GM23248 (cell line): Measurements from ENCODE around the gene CACNB4. TPM values are rescaled to one million over a fixed set of nuclear protein-coding genes. Genes with fewer than 3 reads are reported as not detected.

Source experiments
- DNase-seq: peaks from one replicate; pipeline ENCODE4 v3.0.0-alpha.2; 2015
- H2AFZ ChIP-seq: fragments of 200-600 bp; sonication (generic); 2 replicates; pipeline ENCODE4 v1.6.1; 2016; ENCODE audit warnings: antibody characterized with exemption
- H3F3A ChIP-seq: fragments of 200-600 bp; sonication (generic); 2 replicates; pipeline ENCODE4 v1.6.1; 2016; ENCODE audit warnings: mild to moderate bottlenecking, antibody characterized with exemption, mixed run types; ENCODE audit not compliant: insufficient read depth
- H3K27ac ChIP-seq: fragments of 200-600 bp; sonication (generic); 2 replicates; pipeline ENCODE4 v1.5.1; 2016; ENCODE audit warnings: mild to moderate bottlenecking
- H3K27me3 ChIP-seq: fragments of 200-600 bp; sonication (generic); replicated peaks from 2 replicates; pipeline ENCODE4 v1.6.1; 2016; ENCODE audit warnings: mild to moderate bottlenecking; ENCODE audit not compliant: insufficient read depth
- H3K36me3 ChIP-seq: fragments of 200-600 bp; sonication (generic); 2 replicates; pipeline ENCODE4 v1.6.1; 2016; ENCODE audit warnings: low read depth, mild to moderate bottlenecking
- H3K4me1 ChIP-seq: fragments of 200-600 bp; sonication (generic); 2 replicates; pipeline ENCODE4 v1.6.1; 2016; ENCODE audit warnings: mild to moderate bottlenecking; ENCODE audit not compliant: insufficient read depth
- H3K4me2 ChIP-seq: fragments of 200-600 bp; sonication (generic); one replicate; pipeline ENCODE4 v1.6.1; 2016; ENCODE audit warnings: mild to moderate bottlenecking; ENCODE audit not compliant: unreplicated experiment
- H3K4me3 ChIP-seq: fragments of 200-600 bp; sonication (generic); 2 replicates; pipeline ENCODE4 v1.5.1; 2016; ENCODE audit warnings: mild to moderate bottlenecking
- H3K79me2 ChIP-seq: fragments of 200-600 bp; sonication (generic); 2 replicates; pipeline ENCODE4 v1.6.1; 2016; ENCODE audit warnings: mild to moderate bottlenecking; ENCODE audit not compliant: insufficient read depth
- H3K9ac ChIP-seq: fragments of 200-600 bp; sonication (generic); 2 replicates; pipeline ENCODE4 v1.6.1; 2016; ENCODE audit warnings: mild to moderate bottlenecking
- H3K9me2 ChIP-seq: fragments of 200-600 bp; sonication (generic); 2 replicates; pipeline ENCODE4 v1.6.1; 2016; ENCODE audit warnings: mixed run types, mild to moderate bottlenecking, moderate library complexity; ENCODE audit not compliant: insufficient read depth
- H3K9me3 ChIP-seq: fragments of 200-600 bp; sonication (generic); one replicate; pipeline ENCODE4 v1.6.1; 2017; ENCODE audit warnings: low read depth
- H4K20me1 ChIP-seq: fragments of 200-600 bp; sonication (generic); 2 replicates; pipeline ENCODE4 v1.6.0; 2016; ENCODE audit not compliant: insufficient read depth
- EZH2 ChIP-seq: fragments of 200-600 bp; sonication (generic); IDR thresholded peaks from 2 replicates; pipeline ENCODE4 v1.6.1; 2018; ENCODE audit warnings: antibody characterized with exemption, mild to moderate bottlenecking; ENCODE audit not compliant: insufficient read depth, poor library complexity, severe bottlenecking
- EZH2phosphoT487 ChIP-seq: fragments of 200-600 bp; sonication (generic); IDR thresholded peaks from 2 replicates; pipeline ENCODE4 v1.6.1; 2018; ENCODE audit warnings: antibody characterized with exemption, moderate library complexity, mild to moderate bottlenecking, low read depth; ENCODE audit not compliant: insufficient read depth
- WGBS, 2 experiments: methylation state at CpG; one replicate each; pipeline ENCODE4 v1.1.6; 2015 to 2017; ENCODE audit warnings: low lambda C conversion rate in 2 of 2, low coverage in 1 of 2; ENCODE audit errors: missing lambda C conversion rate in 2 of 2; 5-methylcytosine and 5-hydroxymethylcytosine counted together
- in situ Hi-C: fragments of 300-500 bp; cut with MboI; formaldehyde crosslinking; loops from 2 replicates; pipeline ENCODE4 v1.15.0; 2020
- polyA plus RNA-seq: library from polyadenylated mRNA; unstranded; fragments of >200 nt; fragmentation: Nextera tagmentation; extraction: Ambion mirVana; gene quantifications from 2 replicates; pipeline ENCODE4 v1.2.1, GENCODE V29; 2016
- total RNA-seq: library from RNA; depleted of rRNA; stranded (reverse); fragments of >200 nt; shearing (Covaris generic); gene quantifications from 2 replicates; pipeline ENCODE4 v1.2.3, GENCODE V29; 2014

CACNB4 gene
- total and polyA plus RNA-seq, 2 experiments from 2014 or later: 0.05 to 0.11 TPM

GRCh38 chr2:151907286-151908203, 191.3 kb downstream of the CACNB4 start:
- H3F3A ChIP-seq: no peaks in the 10 kb centered on the region
- H3K9me2 ChIP-seq: no peaks in the 10 kb centered on the region
- WGBS, 2 experiments: 18 to 21% methylated on average over 6 of the region's 6 CpGs
- no peak overlapping the region for H2AFZ ChIP-seq
- no peak for DNase-seq
- H3K27me3 ChIP-seq: no peaks in the 10 kb centered on the region
- H3K4me2 ChIP-seq: no peak overlapping the region
- TF ChIP-seq EZH2 (no peak), EZH2phosphoT487 (no peak)
- H3K9me3 ChIP-seq: no peaks in the 10 kb centered on the region
- H4K20me1 ChIP-seq: no peaks in the 10 kb centered on the region
- no peaks in the 10 kb centered on the region for H3K4me1 ChIP-seq
- H3K9ac ChIP-seq: no peak overlapping the region
- in situ Hi-C loops: no loop called here
- no peaks in the 10 kb centered on the region for H3K79me2 ChIP-seq
- H3K36me3 ChIP-seq: no peaks in the 10 kb centered on the region
- H3K27ac ChIP-seq: no peak overlapping the region
- no peak overlapping the region for H3K4me3 ChIP-seq

- H3K9ac ChIP-seq: no peak overlapping the region
- no peaks in the 10 kb centered on the region for H3K9me3 ChIP-seq
- TF ChIP-seq EZH2phosphoT487: no peak
- no peak overlapping the region for H2AFZ ChIP-seq
- H4K20me1 ChIP-seq: no peaks in the 10 kb centered on the region
- H3K36me3 ChIP-seq: no peaks in the 10 kb centered on the region
- no peaks in the 10 kb centered on the region for H3K9me2 ChIP-seq
- H3K79me2 ChIP-seq: no peaks in the 10 kb centered on the region
- no peaks in the 10 kb centered on the region for H3F3A ChIP-seq
- H3K4me2 ChIP-seq: no peak overlapping the region
- no peak overlapping the region for H3K4me3 ChIP-seq
- in situ Hi-C loops: no loop called here
- no peak for DNase-seq
- H3K27me3 ChIP-seq: no peaks in the 10 kb centered on the region
- 58 to 63% methylated on average over 2 of the region's 2 CpGs for WGBS, 2 experiments
- H3K4me1 ChIP-seq: no peaks in the 10 kb centered on the region
- no peak overlapping the region for H3K27ac ChIP-seq
Observed at GRCh38 chr2:151906633-151906998, 192.2 kb downstream of the CACNB4 start.

- H4K20me1 ChIP-seq: no peaks in the 10 kb centered on the region
- H3K9me3 ChIP-seq: no peaks in the 10 kb centered on the region
- H2AFZ ChIP-seq: no peak overlapping the region
- H3K9ac ChIP-seq: no peak overlapping the region
- TF ChIP-seq EZH2phosphoT487 (no peak), EZH2 (no peak)
- in situ Hi-C loops: no loop called here
- no peak for DNase-seq
- H3K4me1 ChIP-seq: no peaks in the 10 kb centered on the region
- no peaks in the 10 kb centered on the region for H3K27me3 ChIP-seq
- no peaks in the 10 kb centered on the region for H3K9me2 ChIP-seq
- no peak overlapping the region for H3K27ac ChIP-seq
- H3K36me3 ChIP-seq: no peaks in the 10 kb centered on the region
- H3K4me3 ChIP-seq: no peak overlapping the region
- H3K4me2 ChIP-seq: no peak overlapping the region
- no peaks in the 10 kb centered on the region for H3F3A ChIP-seq
- WGBS, 2 experiments: 41 to 53% methylated on average over 2 of the region's 2 CpGs
- no peaks in the 10 kb centered on the region for H3K79me2 ChIP-seq
Observed at GRCh38 chr2:151905963-151906632, 192.7 kb downstream of the CACNB4 start.

- 56 to 61% methylated on average over 4 of the region's 4 CpGs for WGBS, 2 experiments
Observed at GRCh38 chr2:151904807-151905206, 194.0 kb downstream of the CACNB4 start.

More at GRCh38 chr2:151904807-151905206, 194.0 kb downstream of the CACNB4 start:
- Histone ChIP-seq H3K4me2 (no peak overlapping the region), H2AFZ (no peak overlapping the region), H3K9me2 (no peaks in the 10 kb centered on the region), H3K27me3 (no peaks in the 10 kb centered on the region; the same call in 1 of the 2 replicates), H4K20me1 (no peaks in the 10 kb centered on the region), H3K9me3 (no peaks in the 10 kb centered on the region), H3K9ac (no peak overlapping the region), H3K36me3 (no peaks in the 10 kb centered on the region), H3K4me1 (no peaks in the 10 kb centered on the region), H3K27ac (no peak overlapping the region), H3F3A (no peaks in the 10 kb centered on the region), H3K79me2 (no peaks in the 10 kb centered on the region), H3K4me3 (no peak overlapping the region)
- DNase-seq: no peak
- no peak for TF ChIP-seq EZH2phosphoT487
- TF ChIP-seq EZH2: no peak
- in situ Hi-C loops: no loop called here
